HG02870 (cell line): ENCODE results near the gene CST8.
"Not testable (repeated sequence)": the region's sequence is repeated elsewhere in the genome, so short reads cannot be mapped to it uniquely, and the experiment has no call there.

Source experiments
- ATAC-seq: cut with Tn5 transposase; IDR thresholded peaks from one replicate; pipeline ENCODE4 v1.9.1; 2021; ENCODE audit warnings: mild to moderate bottlenecking, moderate library complexity; ENCODE audit not compliant: unreplicated experiment

The CST8 gene

GRCh38 chr20:23490817-23491216 is at the start of gene CST8:
Gene CST8 (plus strand): TSS chr20:23491117. CDS start chr20:23491668, 551 bp downstream.
- ATAC-seq, result no peak

GRCh38 chr20:23441850-23442313 is 49.0 kb upstream of the CST8 start:
- ATAC-seq, result peak; percentile 56

GRCh38 chr20:23442436-23442835 is 48.5 kb upstream of the CST8 start:
- ATAC-seq, result no peak

- no peak for ATAC-seq
These were observed 46.1 kb upstream of the CST8 start for GRCh38 chr20:23444859-23445258.

GRCh38 chr20:23445596-23446217 is 45.2 kb upstream of the CST8 start:
- ATAC-seq, result no peak

- no peak for ATAC-seq
These were observed 44.4 kb upstream of the CST8 start for GRCh38 chr20:23446505-23446904.

GRCh38 chr20:23448167-23448566 is 42.8 kb upstream of the CST8 start:
- no peak for ATAC-seq

- ATAC-seq, result no peak
These were observed 41.5 kb upstream of the CST8 start for GRCh38 chr20:23449421-23449820.

GRCh38 chr20:23450877-23451276 is 40.0 kb upstream of the CST8 start:
- no peak for ATAC-seq

- ATAC-seq, result no peak
These were observed 38.9 kb upstream of the CST8 start for GRCh38 chr20:23451956-23452487.

GRCh38 chr20:23452776-23453175 is 38.1 kb upstream of the CST8 start, which contains the start of gene CST11:
Gene CST11 (minus strand): TSS chr20:23452876. CDS start chr20:23452811, 65 bp downstream.
- ATAC-seq, result no peak

- ATAC-seq, result no peak
These were observed 37.1 kb upstream of the CST8 start for GRCh38 chr20:23453549-23454543.

- ATAC-seq, result no peak
These were observed 36.1 kb upstream of the CST8 start for GRCh38 chr20:23454816-23455215.

- no peak for ATAC-seq
These were observed 35.3 kb upstream of the CST8 start for GRCh38 chr20:23455639-23456038.

- no peak for ATAC-seq
These were observed 34.5 kb upstream of the CST8 start for GRCh38 chr20:23456409-23456808.

GRCh38 chr20:23456873-23457272 is 34.0 kb upstream of the CST8 start:
- ATAC-seq, result no peak

GRCh38 chr20:23459461-23460150 is 31.3 kb upstream of the CST8 start:
- ATAC-seq, result no peak

GRCh38 chr20:23461180-23461579 is 29.7 kb upstream of the CST8 start:
- ATAC-seq, result no peak

- not testable (repeated sequence) for ATAC-seq
These were observed 24.0 kb upstream of the CST8 start for GRCh38 chr20:23466961-23467360.

GRCh38 chr20:23472306-23472705 is 18.6 kb upstream of the CST8 start:
- ATAC-seq, result not testable (repeated sequence)

GRCh38 chr20:23473293-23473692 is 17.6 kb upstream of the CST8 start:
- not testable (repeated sequence) for ATAC-seq
